HUES48 (cell line): ENCODE measurements around the gene GSN.
"Not testable (repeated sequence)": the region's sequence is repeated elsewhere in the genome, so short reads cannot be mapped to it uniquely, and the experiment has no call there.

Experiments
- H3K27ac ChIP-seq: one replicate; pipeline ENCODE4 v1.7.0; 2013; ENCODE audit warnings: low read depth, low read length, inconsistent platforms
- H3K27me3 ChIP-seq: 2 replicates; pipeline ENCODE4 v1.6.1; 2013; ENCODE audit warnings: mild to moderate bottlenecking, low read length; ENCODE audit not compliant: control insufficient read depth, insufficient read depth
- H3K36me3 ChIP-seq: 2 replicates; pipeline ENCODE4 v1.6.1; 2013; ENCODE audit warnings: low read length; ENCODE audit not compliant: control insufficient read depth, insufficient read depth
- H3K4me1 ChIP-seq: 2 replicates; pipeline ENCODE4 v1.6.1; 2013; ENCODE audit warnings: mild to moderate bottlenecking, low read length; ENCODE audit not compliant: control insufficient read depth, insufficient read depth
- H3K4me3 ChIP-seq: 2 replicates; pipeline ENCODE4 v1.5.1; 2013; ENCODE audit warnings: mild to moderate bottlenecking, low read depth, low read length
- H3K9ac ChIP-seq: 2 replicates; pipeline ENCODE4 v1.6.1; 2013; ENCODE audit warnings: mild to moderate bottlenecking, low read depth, low read length, moderate library complexity
- H3K9me3 ChIP-seq: 2 replicates; pipeline ENCODE4 v1.6.1; 2013; ENCODE audit warnings: low read length; ENCODE audit not compliant: control insufficient read depth, insufficient read depth

The GSN gene

GRCh38 chr9:121283080-121283398 is 15.1 kb downstream of the GSN start:
- peaks cover 84% of the 10 kb centered on the region for H3K27me3 ChIP-seq
- H3K27ac ChIP-seq, result no peak overlapping the region
- H3K4me3 ChIP-seq, result no peak overlapping the region
- no peaks in the 10 kb centered on the region for H3K9me3 ChIP-seq
- H3K36me3 ChIP-seq, result no peaks in the 10 kb centered on the region
- peaks cover 24% of the 10 kb centered on the region for H3K4me1 ChIP-seq
- H3K9ac ChIP-seq, result no peak overlapping the region

GRCh38 chr9:121283856-121284732 is 16.1 kb downstream of the GSN start:
- H3K4me1 ChIP-seq, result peaks cover 29% of the 10 kb centered on the region

GRCh38 chr9:121284733-121285451 is 16.9 kb downstream of the GSN start:
- Histone ChIP-seq H3K9ac (no peak overlapping the region), H3K9me3 (no peaks in the 10 kb centered on the region), H3K4me3 (no peak overlapping the region), H3K4me1 (peaks cover 36% of the 10 kb centered on the region), H3K27me3 (peaks cover 87% of the 10 kb centered on the region), H3K27ac (no peak overlapping the region), H3K36me3 (no peaks in the 10 kb centered on the region)

More at GRCh38 chr9:121283856-121284732, 16.1 kb downstream of the GSN start:
- Histone ChIP-seq H3K27ac (no peak overlapping the region), H3K9me3 (no peaks in the 10 kb centered on the region), H3K9ac (no peak overlapping the region), H3K4me3 (no peak overlapping the region), H3K27me3 (peaks cover 90% of the 10 kb centered on the region), H3K36me3 (no peaks in the 10 kb centered on the region)

GRCh38 chr9:121285835-121286687 is 18.1 kb downstream of the GSN start:
- Histone ChIP-seq H3K4me1 (peaks cover 39% of the 10 kb centered on the region), H3K36me3 (no peaks in the 10 kb centered on the region), H3K4me3 (peak overlapping the region; percentile 33), H3K27me3 (peaks cover 83% of the 10 kb centered on the region), H3K9me3 (no peaks in the 10 kb centered on the region), H3K27ac (peak overlapping the region; percentile 97), H3K9ac (no peak overlapping the region)

GRCh38 chr9:121286688-121286972 is 18.7 kb downstream of the GSN start:
- peak overlapping the region; percentile 33 for H3K4me3 ChIP-seq
- H3K36me3 ChIP-seq, result no peaks in the 10 kb centered on the region
- peak overlapping the region; percentile 97 for H3K27ac ChIP-seq
- peaks cover 39% of the 10 kb centered on the region for H3K4me1 ChIP-seq
- no peak overlapping the region for H3K9ac ChIP-seq
- peaks cover 77% of the 10 kb centered on the region for H3K27me3 ChIP-seq
- no peaks in the 10 kb centered on the region for H3K9me3 ChIP-seq

GRCh38 chr9:121286973-121287741 is 19.2 kb downstream of the GSN start:
- peak overlapping the region; percentile 33; the same call in 1 of the 2 replicates for H3K9ac ChIP-seq
- no peaks in the 10 kb centered on the region for H3K36me3 ChIP-seq
- H3K4me3 ChIP-seq, result peak overlapping the region; percentile 33
- peaks cover 39% of the 10 kb centered on the region for H3K4me1 ChIP-seq
- no peaks in the 10 kb centered on the region for H3K9me3 ChIP-seq
- peak overlapping the region; percentile 97 for H3K27ac ChIP-seq
- H3K27me3 ChIP-seq, result peaks cover 72% of the 10 kb centered on the region

- Histone ChIP-seq H3K27ac (peak overlapping the region; percentile 76), H3K9me3 (no peaks in the 10 kb centered on the region), H3K4me3 (no peak overlapping the region), H3K36me3 (no peaks in the 10 kb centered on the region), H3K4me1 (peaks cover 39% of the 10 kb centered on the region), H3K9ac (no peak overlapping the region), H3K27me3 (peaks cover 64% of the 10 kb centered on the region)
Measured at GRCh38 chr9:121288673-121289025, 20.7 kb downstream of the GSN start.

GRCh38 chr9:121289026-121289771 is 21.2 kb downstream of the GSN start:
- Histone ChIP-seq H3K4me3 (no peak overlapping the region), H3K4me1 (peaks cover 39% of the 10 kb centered on the region), H3K27me3 (peaks cover 60% of the 10 kb centered on the region), H3K27ac (peak overlapping the region; percentile 76), H3K9me3 (no peaks in the 10 kb centered on the region), H3K36me3 (no peaks in the 10 kb centered on the region), H3K9ac (no peak overlapping the region)

- H3K27ac ChIP-seq, result no peak overlapping the region
- peaks cover 39% of the 10 kb centered on the region for H3K4me1 ChIP-seq
- peaks cover 53% of the 10 kb centered on the region for H3K27me3 ChIP-seq
- H3K36me3 ChIP-seq, result no peaks in the 10 kb centered on the region
- H3K4me3 ChIP-seq, result no peak overlapping the region
- H3K9me3 ChIP-seq, result no peaks in the 10 kb centered on the region
- no peak overlapping the region for H3K9ac ChIP-seq
Measured at GRCh38 chr9:121289772-121290370, 21.9 kb downstream of the GSN start.

GRCh38 chr9:121291536-121291935 is 23.6 kb downstream of the GSN start:
- H3K9ac ChIP-seq, H3K9me3 ChIP-seq, H3K27ac ChIP-seq, H3K4me3 ChIP-seq, H3K36me3 ChIP-seq: not testable (repeated sequence)
- Histone ChIP-seq H3K4me1 (peaks cover 31% of the 10 kb centered on the region), H3K27me3 (peaks cover 36% of the 10 kb centered on the region)
